Esophagus muscularis mucosa (tissue), 4 donors: ENCODE data around the gene PDGFD. TPM values are rescaled to one million over a fixed set of nuclear protein-coding genes. Genes with fewer than 3 reads are reported as not detected.

Experiments used
- DNase-seq: peaks from one replicate; pipeline ENCODE4 v3.0.0-alpha.2; 2017; ENCODE audit errors: extremely low spot score
- H3K27ac ChIP-seq, 4 donors: fragments of 200-600 bp; sonication (generic); replicated peaks in 1 of 4; 1 replicate in 3 of 4; 2 replicates in 1 of 4; pipeline ENCODE4 v1.5.1; 2016 to 2019; ENCODE audit warnings: mild to moderate bottlenecking in 1 of 4
- H3K27me3 ChIP-seq, 4 donors: fragments of 200-600 bp; sonication (generic); one replicate each; pipeline versions ENCODE4 v1.5.1 to v1.6.0; 2016 to 2019
- H3K36me3 ChIP-seq, 4 donors: fragments of 200-600 bp; sonication (generic); one replicate each; pipeline ENCODE4 v1.5.1; 2016 to 2019
- H3K4me1 ChIP-seq, 4 donors: fragments of 200-600 bp; sonication (generic); one replicate each; pipeline ENCODE4 v1.5.1; 2016 to 2019
- H3K4me3 ChIP-seq, 4 donors: fragments of 200-600 bp; sonication (generic); 1 replicate in 2 of 4; 2 replicates in 2 of 4; pipeline ENCODE4 v1.5.1; 2016 to 2019; ENCODE audit warnings: mild to moderate bottlenecking in 4 of 4, moderate library complexity in 1 of 4
- H3K9me3 ChIP-seq, 4 donors: fragments of 200-600 bp; sonication (generic); 1 replicate in 3 of 4; 2 replicates in 1 of 4; pipeline ENCODE4 v1.5.1; 2016 to 2019
- CTCF ChIP-seq, 3 experiments: fragments of 200-600 bp in 2 of 3; fragments of 450-650 bp in 1 of 3; sonication (generic) in 2 of 3; IDR thresholded peaks; one replicate each; pipeline ENCODE4 v1.5.1; 2017 to 2019; ENCODE audit warnings: antibody characterized with exemption in 3 of 3, mild to moderate bottlenecking in 2 of 3, moderate library complexity in 1 of 3
- EP300 ChIP-seq: sonication (generic); formaldehyde crosslinking; IDR thresholded peaks from one replicate; pipeline ENCODE4 v1.6.1; 2017; ENCODE audit warnings: antibody characterized with exemption
- POLR2A ChIP-seq: fragments of 450-650 bp; IDR thresholded peaks from one replicate; pipeline ENCODE4 v1.6.1; 2017; ENCODE audit warnings: antibody characterized with exemption, moderate library complexity, mild to moderate bottlenecking, low read depth
- POLR2AphosphoS5 ChIP-seq, 2 donors: sonication (generic); formaldehyde crosslinking; IDR thresholded peaks; one replicate each; pipeline ENCODE4 v1.6.1; 2017; ENCODE audit warnings: antibody characterized with exemption in 2 of 2
- WGBS: methylation state at CpG from one replicate; pipeline ENCODE4 v1.1.5; 2018; 5-methylcytosine and 5-hydroxymethylcytosine counted together
- intact Hi-C: fragments of 100-400 bp; cut with DNase I; formaldehyde crosslinking; loops from one replicate; pipeline ENCODE4 v1.15.1; 2023
- total RNA-seq, 4 donors: library from RNA; depleted of rRNA; stranded (reverse); fragments of >200 nt; gene quantifications; one replicate each; pipeline versions ENCODE4 v1.1.0 to v1.2.1, GENCODE V29; 2016

The PDGFD gene
- total RNA-seq, 4 donors from 2014 or later, result 4.2 to 8.6 (median 6.5) TPM

- no peak for DNase-seq
- H3K4me1 ChIP-seq, result peaks cover 2 to 39% (median 20%) of the 10 kb centered on the region in 4 donors
- H3K9me3 ChIP-seq, result no peaks in the 10 kb centered on the region
- no peaks in the 10 kb centered on the region for H3K36me3 ChIP-seq
- intact Hi-C loops, result no loop called here
- H3K27ac ChIP-seq, result no peak overlapping the region
- no peak overlapping the region for H3K4me3 ChIP-seq
- H3K27me3 ChIP-seq, result no peaks in the 10 kb centered on the region
- 100% methylated on average over 1 of the region's 1 CpG for WGBS
- TF ChIP-seq CTCF (IDR thresholded peaks at IDR 0.05), result no peak
- TF ChIP-seq POLR2A, result no peak
- no peak for TF ChIP-seq POLR2AphosphoS5 (IDR thresholded peaks at IDR 0.05)
- TF ChIP-seq EP300, result no peak
These were observed 219.6 kb downstream of the PDGFD start for GRCh38 chr11:103944251-103944940.

- DNase-seq, result no peak
- WGBS, result 89% methylated on average over 1 of the region's 1 CpG
- no peak overlapping the region for H3K27ac ChIP-seq
- H3K4me1 ChIP-seq, result peaks cover 0 to 30% (median 14%) of the 10 kb centered on the region in 4 donors
- H3K4me3 ChIP-seq, result no peak overlapping the region
- no peak for TF ChIP-seq EP300
- no peak for TF ChIP-seq POLR2AphosphoS5 (IDR thresholded peaks at IDR 0.05)
- no peak for TF ChIP-seq POLR2A
- TF ChIP-seq CTCF (IDR thresholded peaks at IDR 0.05), result no peak
- no peaks in the 10 kb centered on the region for H3K9me3 ChIP-seq
- H3K36me3 ChIP-seq, result no peaks in the 10 kb centered on the region
- intact Hi-C loops, result no loop called here
- no peaks in the 10 kb centered on the region for H3K27me3 ChIP-seq
These were observed 221.3 kb downstream of the PDGFD start for GRCh38 chr11:103942646-103943045.

GRCh38 chr11:103940551-103940950 is 223.4 kb downstream of the PDGFD start:
- Histone ChIP-seq H3K27ac (no peak overlapping the region), H3K27me3 (no peaks in the 10 kb centered on the region), H3K4me3 (no peak overlapping the region), H3K9me3 (no peaks in the 10 kb centered on the region), H3K4me1 (peaks cover 0 to 17% (median 6%) of the 10 kb centered on the region in 4 donors), H3K36me3 (no peaks in the 10 kb centered on the region)
- WGBS, result 33% methylated on average over 2 of the region's 2 CpGs
- DNase-seq, result no peak
- TF ChIP-seq POLR2AphosphoS5 (IDR thresholded peaks at IDR 0.05), result no peak
- intact Hi-C loops, result no loop called here

GRCh38 chr11:103939694-103940093 is 224.3 kb downstream of the PDGFD start:
- Histone ChIP-seq H3K9me3 (no peaks in the 10 kb centered on the region), H3K36me3 (no peaks in the 10 kb centered on the region), H3K4me3 (no peak overlapping the region), H3K27ac (no peak overlapping the region), H3K27me3 (no peaks in the 10 kb centered on the region), H3K4me1 (peaks cover 0 to 17% (median 6%) of the 10 kb centered on the region in 4 donors)
- DNase-seq, result no peak
- WGBS, result 61% methylated on average over 3 of the region's 3 CpGs
- intact Hi-C loops, result no loop called here
- no peak for TF ChIP-seq POLR2AphosphoS5 (IDR thresholded peaks at IDR 0.05)
- no peak for TF ChIP-seq POLR2A
- no peak for TF ChIP-seq CTCF (IDR thresholded peaks at IDR 0.05)

GRCh38 chr11:103936059-103936458 is 227.9 kb downstream of the PDGFD start:
- TF ChIP-seq POLR2A (no peak), CTCF (IDR thresholded peaks at IDR 0.05) (no peak), EP300 (no peak), POLR2AphosphoS5 (IDR thresholded peaks at IDR 0.05) (no peak)
- intact Hi-C loops, result no loop called here
- no peak for DNase-seq
- 72% methylated on average over 1 of the region's 1 CpG for WGBS
- Histone ChIP-seq H3K27me3 (no peaks in the 10 kb centered on the region), H3K9me3 (no peaks in the 10 kb centered on the region), H3K4me1 (peaks cover 0 to 14% (median 3%) of the 10 kb centered on the region in 4 donors), H3K27ac (no peak overlapping the region), H3K4me3 (no peak overlapping the region), H3K36me3 (no peaks in the 10 kb centered on the region)
